ENCODE data around the gene CRACR2A.

DNA sequence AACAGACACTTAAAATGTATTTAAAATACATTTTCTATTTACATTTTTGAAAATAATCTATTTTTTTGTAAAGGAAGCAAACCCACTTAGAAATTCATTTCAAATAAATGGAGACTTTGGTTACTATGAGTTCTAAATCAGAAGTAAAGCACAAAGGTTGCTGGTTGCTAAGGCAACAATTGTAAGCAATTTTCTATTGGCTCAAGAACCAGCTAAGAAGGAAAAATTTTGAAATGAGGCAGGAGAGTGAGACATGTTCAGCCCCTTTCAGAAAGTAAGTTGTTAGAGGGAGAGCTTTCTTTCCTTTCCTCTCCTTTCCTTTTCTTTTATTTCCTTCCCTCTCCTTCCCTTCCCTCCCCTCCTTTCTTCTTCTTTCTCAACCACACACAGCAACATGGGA lies 181.2 kb downstream of the CRACR2A start:
- TF ChIP-seq CTCF (conservative IDR thresholded peaks at IDR 0.05; ENCODE audit: low read length) (no peak), EZH2phosphoT487 (IDR thresholded peaks at IDR 0.05; ENCODE audit: borderline replicate concordance, low read depth, low read length) (no peak)
